Thoracic aorta (tissue), 2 donors: ENCODE results near the gene ILF2. TPM values are rescaled to one million over a fixed set of nuclear protein-coding genes. Genes with fewer than 3 reads are reported as not detected.

Experiments used
- ATAC-seq: fragments of 150-250 bp; one replicate; pipeline ENCODE4 v1.8.0; 2017; ENCODE audit warnings: low read depth; ENCODE audit not compliant: insufficient number of reproducible peaks, low FRiP score
- DNase-seq: peaks from one replicate; pipeline ENCODE4 v3.0.0-alpha.2; 2020; ENCODE audit warnings: low spot score
- H3K27ac ChIP-seq, 2 donors: fragments of 200-600 bp; sonication (generic); 1 replicate in 1 of 2; 2 replicates in 1 of 2; pipeline ENCODE4 v1.5.1; 2016; ENCODE audit warnings: mild to moderate bottlenecking in 2 of 2, moderate library complexity in 2 of 2
- H3K27me3 ChIP-seq: fragments of 200-600 bp; sonication (generic); replicated peaks from 2 replicates; pipeline ENCODE4 v1.6.0; 2016; ENCODE audit warnings: mild to moderate bottlenecking; ENCODE audit not compliant: insufficient read depth
- H3K36me3 ChIP-seq: fragments of 200-600 bp; sonication (generic); one replicate; pipeline ENCODE4 v1.5.1; 2016
- H3K4me1 ChIP-seq, 2 donors: fragments of 200-600 bp; sonication (generic); 1 replicate in 1 of 2; 2 replicates in 1 of 2; pipeline versions ENCODE4 v1.5.1 to v1.6.0; 2016; ENCODE audit warnings: low read depth in 2 of 2, mild to moderate bottlenecking in 1 of 2; ENCODE audit not compliant: control insufficient read depth in 1 of 2
- H3K4me3 ChIP-seq: fragments of 200-600 bp; sonication (generic); 2 replicates; pipeline ENCODE4 v1.5.1; 2016; ENCODE audit warnings: mild to moderate bottlenecking
- H3K9me3 ChIP-seq: fragments of 200-600 bp; sonication (generic); 2 replicates; pipeline ENCODE4 v1.5.1; 2016
- CTCF ChIP-seq: fragments of 200-600 bp; sonication (generic); IDR thresholded peaks from one replicate; pipeline ENCODE4 v1.5.1; 2019; ENCODE audit warnings: antibody characterized with exemption
- total RNA-seq, 2 donors: library from RNA; depleted of rRNA; stranded (reverse); fragments of >200 nt; gene quantifications; one replicate each; pipeline versions ENCODE4 v1.1.0 to v1.2.3, GENCODE V29; 2016

ILF2 gene
- total RNA-seq, 2 donors from 2014 or later = 75.7 to 81.8 TPM

- no peaks in the 10 kb centered on the region for H3K27me3 ChIP-seq
- H3K9me3 ChIP-seq = no peaks in the 10 kb centered on the region
- no peak for TF ChIP-seq CTCF
- ATAC-seq = no peak
- no peak for DNase-seq
- H3K27ac ChIP-seq = no peak overlapping the region
- H3K4me1 ChIP-seq = peaks cover 10 to 19% of the 10 kb centered on the region in 2 donors
- no peak overlapping the region for H3K4me3 ChIP-seq
- H3K36me3 ChIP-seq = peaks cover 25% of the 10 kb centered on the region
Measured at GRCh38 chr1:153647346-153647714, 23.5 kb downstream of the ILF2 start.

GRCh38 chr1:153646672-153647345 lies 24.0 kb downstream of the ILF2 start:
- no peak for ATAC-seq
- H3K36me3 ChIP-seq = peaks cover 29% of the 10 kb centered on the region

GRCh38 chr1:153643816-153644215 lies 27.0 kb downstream of the ILF2 start:
- H3K4me3 ChIP-seq = no peak overlapping the region
- H3K36me3 ChIP-seq = peaks cover 56% of the 10 kb centered on the region
- no peaks in the 10 kb centered on the region for H3K9me3 ChIP-seq
- no peaks in the 10 kb centered on the region for H3K27me3 ChIP-seq
- TF ChIP-seq CTCF = no peak
- peaks cover 0 to 10% of the 10 kb centered on the region in 2 donors for H3K4me1 ChIP-seq
- ATAC-seq (no peak), DNase-seq (no peak)
- H3K27ac ChIP-seq = no peak overlapping the region

More at GRCh38 chr1:153646672-153647345, 24.0 kb downstream of the ILF2 start:
- no peaks in the 10 kb centered on the region for H3K27me3 ChIP-seq
- TF ChIP-seq CTCF = no peak
- no peak for DNase-seq
- H3K4me1 ChIP-seq = peaks cover 10 to 19% of the 10 kb centered on the region in 2 donors
- no peak overlapping the region for H3K4me3 ChIP-seq
- H3K27ac ChIP-seq = no peak overlapping the region
- no peaks in the 10 kb centered on the region for H3K9me3 ChIP-seq

- DNase-seq = no peak
- Histone ChIP-seq H3K27ac (no peak overlapping the region), H3K4me3 (no peak overlapping the region), H3K36me3 (peaks cover 63% of the 10 kb centered on the region), H3K4me1 (peaks cover 0 to 8% of the 10 kb centered on the region in 2 donors), H3K9me3 (no peaks in the 10 kb centered on the region), H3K27me3 (no peaks in the 10 kb centered on the region)
- no peak for ATAC-seq
- TF ChIP-seq CTCF = no peak
Measured at GRCh38 chr1:153643100-153643499, 27.7 kb downstream of the ILF2 start.

GRCh38 chr1:153642161-153642560 lies 28.6 kb downstream of the ILF2 start:
- H3K27ac ChIP-seq = no peak overlapping the region
- H3K4me1 ChIP-seq = peaks cover 6% of the 10 kb centered on the region in 2 donors
- H3K9me3 ChIP-seq = no peaks in the 10 kb centered on the region
- no peak for TF ChIP-seq CTCF
- H3K4me3 ChIP-seq = no peak overlapping the region
- H3K36me3 ChIP-seq = peaks cover 72% of the 10 kb centered on the region
- no peaks in the 10 kb centered on the region for H3K27me3 ChIP-seq
- ATAC-seq = no peak
- no peak for DNase-seq
